LNCAP (cell line): ENCODE measurements around the gene SLC17A7.

ENCODE experiments used
- TF ChIP-seq, protein P1 (sequence below): fragments of 450-650 bp; IDR thresholded peaks from 2 replicates; pipeline ENCODE4 v1.5.1; 2017; ENCODE audit warnings: mild to moderate bottlenecking

Gene SLC17A7

GRCh38 chr19:49430678-49431329, 10.5 kb downstream of the SLC17A7 start:
- TF ChIP-seq, protein P1, sequence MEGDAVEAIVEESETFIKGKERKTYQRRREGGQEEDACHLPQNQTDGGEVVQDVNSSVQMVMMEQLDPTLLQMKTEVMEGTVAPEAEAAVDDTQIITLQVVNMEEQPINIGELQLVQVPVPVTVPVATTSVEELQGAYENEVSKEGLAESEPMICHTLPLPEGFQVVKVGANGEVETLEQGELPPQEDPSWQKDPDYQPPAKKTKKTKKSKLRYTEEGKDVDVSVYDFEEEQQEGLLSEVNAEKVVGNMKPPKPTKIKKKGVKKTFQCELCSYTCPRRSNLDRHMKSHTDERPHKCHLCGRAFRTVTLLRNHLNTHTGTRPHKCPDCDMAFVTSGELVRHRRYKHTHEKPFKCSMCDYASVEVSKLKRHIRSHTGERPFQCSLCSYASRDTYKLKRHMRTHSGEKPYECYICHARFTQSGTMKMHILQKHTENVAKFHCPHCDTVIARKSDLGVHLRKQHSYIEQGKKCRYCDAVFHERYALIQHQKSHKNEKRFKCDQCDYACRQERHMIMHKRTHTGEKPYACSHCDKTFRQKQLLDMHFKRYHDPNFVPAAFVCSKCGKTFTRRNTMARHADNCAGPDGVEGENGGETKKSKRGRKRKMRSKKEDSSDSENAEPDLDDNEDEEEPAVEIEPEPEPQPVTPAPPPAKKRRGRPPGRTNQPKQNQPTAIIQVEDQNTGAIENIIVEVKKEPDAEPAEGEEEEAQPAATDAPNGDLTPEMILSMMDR = no peak

DNA sequence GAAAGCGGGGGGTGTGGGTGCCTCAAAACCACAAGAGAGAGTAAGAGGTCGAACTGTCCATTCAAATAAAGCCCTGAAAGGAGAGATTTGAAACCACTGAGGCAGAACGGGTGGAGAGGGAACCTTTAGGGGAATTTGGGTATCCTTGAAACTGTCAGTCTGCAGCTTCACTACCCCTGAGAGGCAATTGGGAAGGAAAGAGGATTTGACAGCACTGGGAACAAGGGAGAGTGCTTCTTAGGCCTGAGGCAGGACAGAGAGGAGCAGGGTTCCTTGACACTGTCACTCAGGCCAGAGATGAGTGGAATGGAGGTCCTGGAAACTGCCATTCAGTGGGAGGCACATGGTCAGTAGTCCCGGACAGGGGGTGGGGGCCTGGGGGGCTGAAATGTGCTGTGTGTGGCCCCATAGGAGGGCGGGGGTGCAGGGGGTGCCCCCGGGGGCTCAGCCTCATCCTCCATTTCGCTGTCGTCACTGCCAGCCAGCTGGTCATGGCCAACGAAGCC, 11.1 kb downstream of the SLC17A7 start:
- TF ChIP-seq, protein P1 = no peak

- TF ChIP-seq, protein P1 = no peak
Observed at GRCh38 chr19:49428547-49429451, 12.5 kb downstream of the SLC17A7 start.

GRCh38 chr19:49427855-49428546, 13.3 kb downstream of the SLC17A7 start:
- TF ChIP-seq, protein P1 = no peak

- TF ChIP-seq, protein P1 = no peak
Observed at GRCh38 chr19:49427339-49427738, 14.0 kb downstream of the SLC17A7 start.

DNA sequence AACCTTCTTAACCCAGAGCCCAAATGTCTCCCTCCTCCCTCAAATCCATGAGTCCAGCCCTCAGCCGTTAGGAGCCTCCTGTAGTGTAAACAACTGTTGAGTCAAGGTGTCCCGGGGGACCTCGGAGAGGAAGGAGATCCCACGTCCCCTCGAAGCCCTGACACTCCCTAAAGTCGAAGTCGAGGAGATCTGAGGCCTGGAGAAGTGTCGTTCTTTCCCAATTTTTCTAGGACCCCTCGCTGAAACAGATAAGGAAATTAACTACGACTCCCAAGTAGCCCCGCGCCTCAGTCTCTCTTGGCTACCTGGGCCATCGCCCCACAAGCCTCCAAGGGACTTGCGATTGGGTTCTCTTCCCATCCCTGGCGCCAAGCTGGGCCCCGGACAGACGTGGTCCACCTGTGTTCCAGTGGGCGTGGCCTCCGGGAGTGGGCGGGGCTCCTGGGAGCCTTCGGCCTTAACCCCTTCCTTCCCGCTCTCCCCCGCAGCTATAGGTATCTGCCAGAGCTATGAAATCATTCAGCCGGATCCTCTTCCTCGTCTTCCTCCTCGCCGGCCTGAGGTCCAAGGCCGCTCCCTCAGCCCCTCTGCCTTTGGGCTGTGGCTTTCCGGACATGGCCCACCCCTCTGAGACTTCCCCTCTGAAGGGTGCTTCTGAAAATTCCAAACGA, 15.3 kb downstream of the SLC17A7 start:
- TF ChIP-seq, protein P1 = no peak

DNA sequence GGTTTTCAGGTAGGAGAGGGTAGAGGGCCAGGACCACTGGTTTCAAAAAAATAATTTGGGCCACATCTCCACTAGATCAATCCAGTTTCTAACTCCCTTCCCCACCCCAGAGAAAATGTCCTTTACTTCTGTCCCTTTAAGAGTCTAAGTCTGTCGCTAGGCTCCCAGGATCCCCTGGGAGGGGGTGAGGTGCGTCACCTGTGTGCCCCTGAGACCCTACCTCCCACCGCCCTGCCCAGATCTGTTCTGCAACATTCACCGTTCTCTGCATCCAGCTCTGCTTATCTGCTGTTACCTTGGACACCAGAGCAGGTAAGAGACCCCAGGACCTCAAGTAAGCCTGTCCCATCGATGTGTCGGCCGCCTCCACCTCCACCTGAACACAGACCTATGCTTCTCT, 16.1 kb downstream of the SLC17A7 start, which contains the start of gene GFY:
Gene GFY, plus strand, starts transcription at position 211 of the 400 bp plus-strand sequence. CDS start 1,043 bp downstream, outside the sequence.
- TF ChIP-seq, protein P1 = no peak
